NOMO-1 (cell line): ENCODE measurements around the gene HOXA6.
A peak's percentile ranks its signal among the peaks of the same experiment; 100 is the strongest.

Experiments
- DNase-seq, 2 experiments: peaks; one replicate each; lab custom pipeline; 2025; ENCODE audit not compliant: unreplicated experiment in 2 of 2; lab: John Stamatoyannopoulos, UW

HOXA6 gene

GRCh38 chr7:27173956-27174873 is 26.6 kb upstream of the HOXA6 start, which contains the start of gene HOXA10:
TSS of gene HOXA10 (minus strand) at chr7:27174320. CDS start at chr7:27174306, 14 bp downstream.
- DNase-seq: peak; percentile 59 to 77

GRCh38 chr7:27173511-27173955 is 26.0 kb upstream of the HOXA6 start:
- peak in 1 of 2 experiments; percentile 31 for DNase-seq

- no peak for DNase-seq
These were observed 25.4 kb upstream of the HOXA6 start for GRCh38 chr7:27172823-27173510.

DNA sequence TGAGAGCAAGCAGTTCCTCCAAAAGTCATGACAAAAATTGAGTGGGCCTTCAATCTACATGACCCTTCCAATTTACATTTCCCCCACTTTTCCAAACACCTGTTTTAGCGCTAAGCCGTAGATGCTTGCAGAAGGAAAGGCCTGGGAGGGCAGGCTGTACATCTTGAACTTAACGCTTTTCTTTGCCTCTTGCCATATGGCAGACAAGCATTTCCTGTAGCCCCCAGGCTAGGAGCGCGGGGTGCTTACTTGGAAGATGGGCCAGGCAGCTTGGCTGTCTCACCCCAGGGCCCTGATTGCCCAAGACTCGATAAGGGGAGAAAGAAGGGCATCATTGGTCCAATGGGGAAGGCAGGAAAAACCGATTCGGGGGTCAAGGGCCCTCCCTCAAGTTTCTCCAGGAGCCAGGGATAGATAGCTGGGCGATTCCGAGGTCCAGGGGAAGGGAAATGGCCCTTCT is 24.8 kb upstream of the HOXA6 start:
- no peak for DNase-seq

GRCh38 chr7:27171637-27172314 is 24.2 kb upstream of the HOXA6 start:
- no peak for DNase-seq

- DNase-seq: peak in 1 of 2 experiments; percentile 28
These were observed 23.7 kb upstream of the HOXA6 start for GRCh38 chr7:27171325-27171636.

- no peak for DNase-seq
These were observed 23.1 kb upstream of the HOXA6 start for GRCh38 chr7:27170426-27171324.

DNA sequence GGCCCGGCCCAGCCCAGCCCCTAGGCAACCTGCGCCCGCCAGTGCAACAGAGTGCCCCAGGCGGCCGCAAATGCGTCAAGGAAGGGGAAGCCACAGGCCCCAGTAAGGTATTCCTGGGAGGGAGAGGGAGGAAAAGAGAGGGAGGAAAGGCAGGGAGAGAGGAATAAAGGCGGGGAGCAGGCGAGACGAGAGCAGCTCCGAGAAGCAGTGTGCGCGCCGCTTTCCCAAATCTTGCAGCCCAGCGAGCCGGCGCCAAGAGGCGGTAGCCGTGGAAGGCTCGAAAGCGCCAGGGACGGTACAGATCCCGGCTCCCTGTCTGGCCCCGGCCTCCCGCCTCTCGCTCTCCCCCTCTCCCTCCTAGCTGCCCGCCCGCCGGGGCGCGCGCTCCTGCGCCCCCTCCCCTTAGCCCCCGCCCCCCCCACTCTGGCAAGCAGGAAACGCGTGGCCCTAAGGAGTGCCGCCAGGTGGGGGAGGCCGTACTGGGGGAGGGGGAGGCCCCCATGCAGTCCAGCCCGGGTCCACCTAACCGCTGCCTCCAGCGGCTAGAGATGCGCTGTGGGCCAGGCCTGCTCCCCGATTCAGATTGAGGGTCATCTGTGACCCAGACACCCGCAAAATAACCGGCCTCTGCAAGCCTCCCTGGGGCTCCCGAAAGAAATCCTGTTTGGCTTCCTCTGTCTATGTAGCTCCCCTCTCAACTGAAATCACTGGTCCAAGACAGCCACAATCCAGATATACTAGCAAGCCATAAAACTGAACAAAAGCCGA is 22.3 kb upstream of the HOXA6 start:
- peak; percentile 53 to 55 for DNase-seq

GRCh38 chr7:27168265-27168947 is 20.8 kb upstream of the HOXA6 start:
- DNase-seq: peak; percentile 56 to 72

- DNase-seq: no peak
These were observed 20.3 kb upstream of the HOXA6 start for GRCh38 chr7:27167916-27168264.

DNA sequence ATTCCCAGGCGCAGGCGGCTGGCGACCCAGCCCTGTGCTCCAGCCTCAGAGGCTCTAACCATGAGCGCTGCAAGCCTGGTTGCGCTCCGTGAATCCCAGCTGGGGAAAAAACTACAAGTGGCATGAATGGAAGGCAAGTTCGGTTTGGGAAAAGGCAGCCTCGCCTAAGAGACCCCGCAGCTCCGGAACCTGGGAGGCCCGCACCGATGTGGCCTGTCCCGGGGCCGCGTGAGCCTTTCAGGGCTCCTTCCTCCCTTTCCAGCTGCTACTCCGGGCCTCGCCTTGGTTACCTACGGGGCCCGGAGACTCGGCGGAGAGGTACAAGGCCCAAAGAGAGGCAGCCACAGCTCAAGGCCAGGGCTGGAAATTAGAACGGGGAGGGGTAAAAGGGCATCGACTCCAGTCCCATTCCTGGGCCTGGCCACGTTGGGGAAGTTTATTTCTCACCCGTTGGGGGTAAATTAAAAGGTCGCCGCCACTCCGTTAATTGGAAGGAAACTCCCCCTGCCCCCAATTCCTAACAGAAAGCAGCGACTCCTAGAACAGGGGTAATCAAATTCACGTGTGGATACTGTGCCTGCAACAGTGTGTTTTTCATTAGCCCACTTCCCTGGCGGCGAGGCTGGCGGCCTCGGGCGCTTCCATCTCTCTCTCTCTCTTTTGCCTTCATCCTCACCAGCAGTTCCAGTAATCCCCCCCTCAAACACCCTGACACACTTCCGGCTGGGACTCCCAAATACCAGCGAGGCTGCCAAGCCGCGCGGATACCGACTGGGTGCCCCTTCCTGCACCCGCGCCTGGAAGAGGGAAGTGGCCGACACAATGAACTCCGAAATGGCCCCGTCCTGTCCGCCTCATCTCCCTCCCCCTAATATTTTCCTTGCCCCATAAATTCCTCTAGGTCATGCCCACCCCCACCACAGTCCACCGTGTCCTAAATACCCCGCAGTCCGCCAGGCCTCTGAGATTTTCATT is 19.2 kb upstream of the HOXA6 start:
- DNase-seq: peak in 1 of 2 experiments; percentile 43

DNA sequence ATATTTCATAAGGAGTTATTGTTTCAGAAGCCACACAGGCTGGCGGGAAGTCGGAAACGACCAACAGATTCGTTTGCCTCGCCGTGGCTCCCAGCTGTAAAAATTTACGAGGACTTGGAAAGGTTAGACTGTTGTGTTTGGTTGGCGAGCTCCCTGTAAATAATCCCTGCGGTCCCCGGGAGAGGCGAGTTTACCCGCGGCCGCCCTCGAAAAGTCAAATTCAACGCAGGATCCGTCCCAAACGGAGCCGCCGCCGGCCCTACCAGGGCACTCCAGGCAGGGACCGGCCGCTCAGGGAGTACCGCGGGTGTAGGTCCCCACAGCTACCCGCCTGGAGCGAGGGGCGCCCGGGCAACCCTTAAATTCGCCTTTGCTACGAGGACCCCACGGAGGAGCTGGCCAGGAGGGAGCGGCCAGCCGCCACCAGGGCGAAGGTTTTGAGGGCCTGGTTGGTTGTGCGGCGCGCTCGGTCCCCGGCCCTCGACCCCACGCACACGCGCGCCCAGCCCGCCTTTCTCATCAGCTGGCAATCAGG is 18.5 kb upstream of the HOXA6 start:
- no peak for DNase-seq

DNA sequence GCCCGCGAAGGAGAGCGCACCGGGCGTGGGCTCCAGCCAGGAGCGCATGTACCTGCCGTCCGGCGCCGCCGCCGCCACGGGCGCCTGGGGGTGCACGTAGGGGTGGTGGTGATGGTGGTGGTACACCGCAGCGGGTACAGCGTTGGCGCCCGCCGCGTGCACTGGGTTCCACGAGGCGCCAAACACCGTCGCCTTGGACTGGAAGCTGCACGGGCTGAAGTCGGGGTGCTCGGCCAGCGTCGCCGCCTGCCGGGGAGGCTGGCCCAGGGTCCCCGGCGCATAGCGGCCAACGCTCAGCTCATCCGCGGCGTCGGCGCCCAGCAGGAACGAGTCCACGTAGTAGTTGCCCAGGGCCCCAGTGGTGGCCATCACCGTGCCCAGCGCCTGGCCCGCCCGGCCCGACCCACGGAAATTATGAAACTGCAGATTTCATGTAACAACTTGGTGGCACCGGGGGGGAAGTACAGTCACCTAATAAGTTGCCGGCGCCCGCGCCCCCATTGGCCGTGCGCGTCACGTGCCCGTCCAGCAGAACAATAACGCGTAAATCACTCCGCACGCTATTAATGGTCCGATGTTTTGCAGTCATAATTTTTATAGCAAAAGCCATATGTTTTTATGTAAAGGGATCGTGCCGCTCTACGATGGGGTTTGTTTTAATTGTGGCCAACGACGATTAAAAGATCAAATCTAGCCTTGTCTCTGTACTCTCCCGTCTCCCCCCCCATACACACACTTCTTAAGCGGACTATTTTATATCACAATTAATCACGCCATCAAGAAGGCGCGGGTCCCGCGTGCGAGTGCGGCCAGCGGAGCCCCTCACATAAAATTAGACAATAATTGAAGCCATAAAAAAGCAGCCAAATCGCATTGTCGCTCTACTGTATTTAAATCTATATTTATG is 17.8 kb upstream of the HOXA6 start, which contains the start of gene HOXA9:
HOXA9 (minus strand) TSS at position 449 of the 907 bp plus-strand sequence; CDS start at position 369, 80 bp downstream.
- peak; percentile 83 to 87 for DNase-seq

GRCh38 chr7:27164367-27165088 is 17.0 kb upstream of the HOXA6 start:
- peak in 1 of 2 experiments; percentile 49 for DNase-seq

- DNase-seq: peak in 1 of 2 experiments; percentile 49
These were observed 16.4 kb upstream of the HOXA6 start for GRCh38 chr7:27164045-27164366.
